ENCODE measurements around the gene NOC4L.
"Not testable (repeated sequence)": the region's sequence is repeated elsewhere in the genome, so short reads cannot be mapped to it uniquely, and the experiment has no call there.

NOC4L gene

GRCh38 chr12:132123970-132124765, 20.1 kb upstream of the NOC4L start:
- DNase-seq (ENCODE audit: low read depth) = no peak

GRCh38 chr12:132124766-132125425, 19.4 kb upstream of the NOC4L start:
- DNase-seq (ENCODE audit: low read depth) = no peak

GRCh38 chr12:132125736-132126135, 18.5 kb upstream of the NOC4L start:
- DNase-seq (ENCODE audit: low read depth) = no peak

GRCh38 chr12:132127041-132127440, 17.2 kb upstream of the NOC4L start:
- no peak for DNase-seq (ENCODE audit: low read depth)

GRCh38 chr12:132129007-132129406, 15.2 kb upstream of the NOC4L start:
- no peak for DNase-seq (ENCODE audit: low read depth)

GRCh38 chr12:132130690-132131089, 13.6 kb upstream of the NOC4L start:
- DNase-seq (ENCODE audit: low read depth) = no peak

GRCh38 chr12:132131229-132131628, 13.0 kb upstream of the NOC4L start:
- no peak for DNase-seq (ENCODE audit: low read depth)

- DNase-seq (ENCODE audit: low read depth) = no peak
These were observed 12.3 kb upstream of the NOC4L start for GRCh38 chr12:132131952-132132351.

- no peak for DNase-seq (ENCODE audit: low read depth)
These were observed 11.4 kb upstream of the NOC4L start for GRCh38 chr12:132132609-132133430.

GRCh38 chr12:132133952-132134652, 10.2 kb upstream of the NOC4L start:
- no peak for DNase-seq (ENCODE audit: low read depth)

GRCh38 chr12:132134653-132135183, 9.5 kb upstream of the NOC4L start:
- not testable (repeated sequence) for DNase-seq (ENCODE audit: low read depth)

GRCh38 chr12:132136226-132136625, 8.0 kb upstream of the NOC4L start:
- DNase-seq (ENCODE audit: low read depth) = not testable (repeated sequence)

- no peak for DNase-seq (ENCODE audit: low read depth)
These were observed 6.7 kb upstream of the NOC4L start for GRCh38 chr12:132137483-132138125.

GRCh38 chr12:132138941-132139871, 5.1 kb upstream of the NOC4L start:
- DNase-seq (ENCODE audit: low read depth) = no peak

- no peak for DNase-seq (ENCODE audit: low read depth)
These were observed 4.3 kb upstream of the NOC4L start for GRCh38 chr12:132139912-132140311.

- DNase-seq (ENCODE audit: low read depth) = no peak
These were observed 3.8 kb upstream of the NOC4L start for GRCh38 chr12:132140501-132140900.

- DNase-seq (ENCODE audit: low read depth) = no peak
These were observed 3.1 kb upstream of the NOC4L start for GRCh38 chr12:132140918-132141841.

- DNase-seq (ENCODE audit: low read depth) = no peak
These were observed 2.1 kb upstream of the NOC4L start for GRCh38 chr12:132141976-132142678.
